Measurements from ENCODE around the gene KIF1A. TPM values are rescaled to one million over a fixed set of nuclear protein-coding genes. Genes with fewer than 3 reads are reported as not detected.

Gene KIF1A
- total and polyA plus RNA-seq, 10 of the 15 experiments (the other 5 are each of a cell fraction or from before 2014, with no cell fraction given): 0.04 to 0.95 (median 0.06) TPM; not detected in 5

- no peak for ATAC-seq
- H3K4me2 ChIP-seq (ENCODE audit: control insufficient read depth, insufficient read depth): no peak overlapping the region
- H3K4me1 ChIP-seq (ENCODE audit: control insufficient read depth, insufficient read depth, low read length): no peaks in the 10 kb centered on the region
- SMC1A ChIA-PET (ENCODE audit: uncharacterized antibody, unreplicated experiment): no interaction called here
- RAD21 ChIA-PET (ENCODE audit: unreplicated experiment): no interaction called here
- POLR2A ChIA-PET: interaction anchor here (0.6 kb wide), 1 partner anchor 849 kb away, joined by 5 read pairs; no protein-coding TSS in a partner anchor
- H3K27me3 ChIP-seq (replicated peaks in 1 of 2; ENCODE audit: control insufficient read depth in 2 of 2, insufficient read depth in 2 of 2, low read length in 1 of 2): peaks cover 0 to 1% of the 10 kb centered on the region in 2 experiments; a peak in 2 of 4 replicates
- no peaks in the 10 kb centered on the region for H4K20me1 ChIP-seq (ENCODE audit: control insufficient read depth, insufficient read depth)
- no peak overlapping the region for H3K27ac ChIP-seq (ENCODE audit: control insufficient read depth, insufficient read depth)
- no peaks in the 10 kb centered on the region for H3K79me2 ChIP-seq (ENCODE audit: control insufficient read depth, insufficient read depth, low read length)
- 57% methylated on average over 8 of the region's 9 CpGs for WGBS (ENCODE audit: insufficient coverage, insufficient replicate concordance, low lambda C conversion rate, missing lambda C conversion rate)
- no peaks in the 10 kb centered on the region for H3K36me3 ChIP-seq (ENCODE audit: control insufficient read depth in 2 of 2, insufficient read depth in 2 of 2, low read length in 1 of 2)
- H3K9me3 ChIP-seq (replicated peaks; ENCODE audit: control insufficient read depth, insufficient read depth, low read length): no peaks in the 10 kb centered on the region
- no peak overlapping the region for H3K9ac ChIP-seq (ENCODE audit: control insufficient read depth, insufficient read depth, low read length)
- H2AFZ ChIP-seq (ENCODE audit: control insufficient read depth, low read depth, low read length): no peak overlapping the region
- no peak for DNase-seq (ENCODE audit: low read depth, low spot score)
- no TSS peak for BruUV-seq (replicated peaks)
- H3K4me3 ChIP-seq: no peak overlapping the region
- no peak for FAIRE-seq
- intact Hi-C loops (cut with micrococcal nuclease; ENCODE audit: unreplicated experiment): loop anchor here (10.0 kb wide), 1 partner anchor 216 kb away; no protein-coding TSS in a partner anchor
- in situ Hi-C loops (cut with MboI): no loop called here
- CTCF ChIA-PET: no interaction called here
- TF ChIP-seq ZNF274 (IDR thresholded peaks at IDR 0.05; ENCODE audit: insufficient read depth, insufficient read length) (no peak), USF2 (IDR thresholded peaks at IDR 0.05; ENCODE audit: borderline replicate concordance, low read depth, low read length) (no peak), RB1 (IDR thresholded peaks at IDR 0.05; ENCODE audit: borderline replicate concordance) (no peak), GATAD2B (conservative IDR thresholded peaks at IDR 0.05; ENCODE audit: low read depth) (no peak), ZNF687 (IDR thresholded peaks at IDR 0.05) (no peak), MYC (IDR thresholded peaks at IDR 0.05; ENCODE audit: insufficient read depth, insufficient read length, insufficient replicate concordance, low read length, severe bottlenecking) (no peak), CBX5 (IDR thresholded peaks at IDR 0.05; ENCODE audit: low read depth) (no peak), ZBTB4 (CRISPR knock-in tag; IDR thresholded peaks at IDR 0.05) (no peak), SUZ12 (IDR thresholded peaks at IDR 0.05; ENCODE audit: unreplicated experiment) (no peak), SPI1 (IDR thresholded peaks at IDR 0.05; ENCODE audit: borderline replicate concordance, insufficient read depth, low read depth, low read length) (no peak), SP1 (IDR thresholded peaks at IDR 0.05; ENCODE audit: low read depth, low read length) (no peak), MYB (IDR thresholded peaks at IDR 0.05; ENCODE audit: borderline replicate concordance, low read depth, low read length) (no peak)
- TF ChIP-seq, protein P1, sequence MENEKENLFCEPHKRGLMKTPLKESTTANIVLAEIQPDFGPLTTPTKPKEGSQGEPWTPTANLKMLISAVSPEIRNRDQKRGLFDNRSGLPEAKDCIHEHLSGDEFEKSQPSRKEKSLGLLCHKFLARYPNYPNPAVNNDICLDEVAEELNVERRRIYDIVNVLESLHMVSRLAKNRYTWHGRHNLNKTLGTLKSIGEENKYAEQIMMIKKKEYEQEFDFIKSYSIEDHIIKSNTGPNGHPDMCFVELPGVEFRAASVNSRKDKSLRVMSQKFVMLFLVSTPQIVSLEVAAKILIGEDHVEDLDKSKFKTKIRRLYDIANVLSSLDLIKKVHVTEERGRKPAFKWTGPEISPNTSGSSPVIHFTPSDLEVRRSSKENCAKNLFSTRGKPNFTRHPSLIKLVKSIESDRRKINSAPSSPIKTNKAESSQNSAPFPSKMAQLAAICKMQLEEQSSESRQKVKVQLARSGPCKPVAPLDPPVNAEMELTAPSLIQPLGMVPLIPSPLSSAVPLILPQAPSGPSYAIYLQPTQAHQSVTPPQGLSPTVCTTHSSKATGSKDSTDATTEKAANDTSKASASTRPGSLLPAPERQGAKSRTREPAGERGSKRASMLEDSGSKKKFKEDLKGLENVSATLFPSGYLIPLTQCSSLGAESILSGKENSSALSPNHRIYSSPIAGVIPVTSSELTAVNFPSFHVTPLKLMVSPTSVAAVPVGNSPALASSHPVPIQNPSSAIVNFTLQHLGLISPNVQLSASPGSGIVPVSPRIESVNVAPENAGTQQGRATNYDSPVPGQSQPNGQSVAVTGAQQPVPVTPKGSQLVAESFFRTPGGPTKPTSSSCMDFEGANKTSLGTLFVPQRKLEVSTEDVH (IDR thresholded peaks at IDR 0.05; ENCODE audit: low read depth, partially characterized antibody): no peak
Measured at GRCh38 chr2:240731178-240731545, 88.9 kb downstream of the KIF1A start.
